Panc1 (cell line): ENCODE measurements around the gene SNCB. TPM values are rescaled to one million over a fixed set of nuclear protein-coding genes. Genes with fewer than 3 reads are reported as not detected.

Source experiments
- ATAC-seq: fragments of 200-7000 bp; cut with Tn5 transposase; 2 replicates; pipeline ENCODE4 v1.9.1; 2020; ENCODE audit warnings: mild to moderate bottlenecking, moderate library complexity
- BruUV-seq: library from RNA; stranded (reverse); fragments of 400-500 nt; replicated peaks from 2 replicates; lab custom pipeline; 2021; lab: Mats Ljungman, UMichigan
- CTCF ChIA-PET: fragments of 300-600 bp; sonication (Branson Sonifier 250); formaldehyde crosslinking; loops from one replicate; lab custom pipeline; 2022; ENCODE audit warnings: antibody characterized with exemption; lab: Charles Lee
- POLR2A ChIA-PET: fragments of 300-600 bp; sonication (Branson Sonifier 250); formaldehyde crosslinking; loops from one replicate; lab custom pipeline; 2022; ENCODE audit warnings: antibody characterized with exemption; lab: Charles Lee
- DNase-seq: peaks from one replicate; pipeline ENCODE4 v3.0.0-alpha.2; 2010; ENCODE audit warnings: low read depth, low spot score
- H3K27ac ChIP-seq: 2 replicates; pipeline ENCODE4 v1.5.1; 2011; ENCODE audit warnings: mild to moderate bottlenecking, low read length, inconsistent platforms
- H3K27me3 ChIP-seq: fragments of 200-500 bp; sonication (Bioruptor generic); 2 replicates; pipeline ENCODE4 v1.6.0; 2014; ENCODE audit warnings: low read length, inconsistent platforms; ENCODE audit not compliant: control insufficient read depth, insufficient read depth
- H3K36me3 ChIP-seq: fragments of 200-500 bp; sonication (Bioruptor generic); 2 replicates; pipeline ENCODE4 v1.5.1; 2014; ENCODE audit warnings: inconsistent platforms, mild to moderate bottlenecking, low read length, moderate library complexity; ENCODE audit not compliant: control insufficient read depth, insufficient read depth
- H3K4me1 ChIP-seq: 2 replicates; pipeline ENCODE4 v1.5.1; 2011; ENCODE audit warnings: inconsistent platforms, mild to moderate bottlenecking, low read length, moderate library complexity; ENCODE audit not compliant: control insufficient read depth, insufficient read depth
- H3K4me3 ChIP-seq, 2 experiments: 2 replicates each; pipeline ENCODE4 v1.5.1; 2011 to 2012; ENCODE audit warnings: low read depth in 2 of 2, low read length in 2 of 2, mild to moderate bottlenecking in 2 of 2, inconsistent platforms in 1 of 2, moderate library complexity in 1 of 2
- H3K9me3 ChIP-seq: fragments of 200-500 bp; sonication (Bioruptor generic); 2 replicates; pipeline ENCODE4 v1.5.1; 2014; ENCODE audit warnings: low read depth, mild to moderate bottlenecking, inconsistent platforms, low read length, moderate library complexity; ENCODE audit not compliant: control insufficient read depth, insufficient read depth
- CTCF ChIP-seq: fragments of 450-650 bp; IDR thresholded peaks from 2 replicates; pipeline ENCODE4 v1.5.1; 2017; ENCODE audit warnings: mild to moderate bottlenecking
- POLR2AphosphoS5 ChIP-seq: IDR thresholded peaks from 2 replicates; pipeline ENCODE4 v1.6.1; 2012; ENCODE audit warnings: mild to moderate bottlenecking, low read depth, low read length, moderate library complexity
- REST ChIP-seq, 2 experiments: IDR thresholded peaks; 2 replicates each; pipeline ENCODE4 v1.6.1; 2011 to 2012; ENCODE audit warnings: low read depth in 2 of 2, control low read depth in 1 of 2, low read length in 1 of 2, mild to moderate bottlenecking in 1 of 2, moderate library complexity in 1 of 2; ENCODE audit not compliant: insufficient read depth in 1 of 2
- SIN3A ChIP-seq: IDR thresholded peaks from 2 replicates; pipeline ENCODE4 v1.6.1; 2012; ENCODE audit warnings: low read depth, mild to moderate bottlenecking, low read length, moderate library complexity, borderline replicate concordance; ENCODE audit not compliant: insufficient read depth
- TCF7L2 ChIP-seq: IDR thresholded peaks from 2 replicates; pipeline ENCODE4 v1.6.1; 2011; ENCODE audit warnings: mild to moderate bottlenecking, low read depth, low read length, inconsistent platforms
- in situ Hi-C: cut with HindIII; loops from 2 replicates; pipeline ENCODE4 v1.10.0; 2016; ENCODE audit warnings: low sequenced_read_pairs, low pct_unique_long_range_greater_than_20kb
- intact Hi-C: fragments of 100-400 bp; cut with micrococcal nuclease; formaldehyde crosslinking; loops from one replicate; pipeline ENCODE4 v1.10.0; 2022; ENCODE audit not compliant: unreplicated experiment
- total RNA-seq: library from RNA; stranded (reverse); gene quantifications from one replicate; pipeline ENCODE4 v1.2.1, GENCODE V29; 2021; ENCODE audit not compliant: unreplicated experiment

Gene SNCB
- total RNA-seq, 1 experiment from 2014 or later, result 0.77 TPM

GRCh38 chr5:176660530-176660859 is 30.2 kb upstream of the SNCB start:
- DNase-seq, result no peak
- intact Hi-C loops, result loop anchor here (2.0 to 5.0 kb wide), 2 partner anchors 152 to 298 kb away; partner anchors contain the start of gene UNC5A
- H3K4me3 ChIP-seq, result no peak overlapping the region
- no peak overlapping the region for H3K27ac ChIP-seq
- ChIA-PET CTCF (interaction anchor here (0.6 to 2.4 kb wide), 35 partner anchors 9 to 931 kb away, joined by 3 to 17 read pairs (median 4); partner anchors contain the start of gene TSPAN17), POLR2A (interaction anchor here (0.5 to 0.6 kb wide), 5 partner anchors 27 to 851 kb away, joined by 3 to 5 read pairs (median 3); no protein-coding TSS in a partner anchor)
- BruUV-seq, result no TSS peak
- no peaks in the 10 kb centered on the region for H3K9me3 ChIP-seq
- no peaks in the 10 kb centered on the region for H3K27me3 ChIP-seq
- in situ Hi-C loops, result no loop called here
- ATAC-seq, result peak; percentile 33
- no peak for TF ChIP-seq POLR2AphosphoS5
- no peak for TF ChIP-seq SIN3A
- no peak for TF ChIP-seq REST (IDR thresholded peaks at IDR 0.05; ENCODE audit: insufficient read depth in 1 of 2, low read depth in 2 of 2, low read length in 1 of 2)
- TF ChIP-seq CTCF, result no peak
- TF ChIP-seq TCF7L2, result no peak
- no peaks in the 10 kb centered on the region for H3K4me1 ChIP-seq
- no peaks in the 10 kb centered on the region for H3K36me3 ChIP-seq

GRCh38 chr5:176659860-176660461 is 29.6 kb upstream of the SNCB start:
- in situ Hi-C loops, result no loop called here
- no TSS peak for BruUV-seq
- no peaks in the 10 kb centered on the region for H3K9me3 ChIP-seq
- H3K27me3 ChIP-seq, result no peaks in the 10 kb centered on the region
- ATAC-seq (no peak), DNase-seq (no peak)
- H3K4me3 ChIP-seq, result no peak overlapping the region
- H3K36me3 ChIP-seq, result no peaks in the 10 kb centered on the region
- ChIA-PET CTCF (interaction anchor here (0.6 to 2.4 kb wide), 34 partner anchors 10 to 931 kb away, joined by 3 to 17 read pairs (median 4); partner anchors contain the start of gene TSPAN17), POLR2A (interaction anchor here (0.5 to 0.6 kb wide), 3 partner anchors 28 to 403 kb away, joined by 3 to 5 read pairs (median 3); no protein-coding TSS in a partner anchor)
- TF ChIP-seq TCF7L2 (no peak), POLR2AphosphoS5 (no peak), CTCF (no peak), REST (IDR thresholded peaks at IDR 0.05; ENCODE audit: insufficient read depth in 1 of 2, low read depth in 2 of 2, low read length in 1 of 2) (no peak), SIN3A (no peak)
- no peak overlapping the region for H3K27ac ChIP-seq
- H3K4me1 ChIP-seq, result no peaks in the 10 kb centered on the region
- intact Hi-C loops, result loop anchor here (2.0 to 5.0 kb wide), 2 partner anchors 152 to 299 kb away; partner anchors contain the start of gene UNC5A
